Loucy (cell line): ENCODE measurements around the gene REEP6.

Source experiments
- H2AFZ ChIP-seq: fragments of 200-600 bp; sonication (generic); 2 replicates; pipeline ENCODE4 v1.6.0; 2016; ENCODE audit warnings: antibody characterized with exemption, mild to moderate bottlenecking, low read length, moderate library complexity
- H3F3A ChIP-seq: fragments of 200-600 bp; 2 replicates; pipeline ENCODE4 v1.6.0; 2016; ENCODE audit warnings: antibody characterized with exemption, low read depth, mild to moderate bottlenecking
- H3K27me3 ChIP-seq: fragments of 200-600 bp; sonication (generic); 2 replicates; pipeline ENCODE4 v1.6.1; 2014; ENCODE audit warnings: low read length, mild to moderate bottlenecking; ENCODE audit not compliant: insufficient read depth, poor library complexity, severe bottlenecking
- H3K36me3 ChIP-seq: fragments of 200-600 bp; sonication (generic); 2 replicates; pipeline ENCODE4 v1.6.1; 2016; ENCODE audit warnings: low read length; ENCODE audit not compliant: insufficient read depth
- H3K4me1 ChIP-seq: fragments of 200-600 bp; sonication (generic); 2 replicates; pipeline ENCODE4 v1.5.1; 2014; ENCODE audit warnings: low read length, mild to moderate bottlenecking; ENCODE audit not compliant: insufficient read depth, poor library complexity, severe bottlenecking
- H3K4me2 ChIP-seq: fragments of 200-600 bp; sonication (generic); 2 replicates; pipeline ENCODE4 v1.6.0; 2014; ENCODE audit warnings: antibody characterized with exemption, low read length, low read depth, mild to moderate bottlenecking; ENCODE audit not compliant: poor library complexity, severe bottlenecking
- H3K4me3 ChIP-seq: fragments of 200-600 bp; sonication (generic); 2 replicates; pipeline ENCODE4 v1.5.1; 2014; ENCODE audit warnings: low read length, mild to moderate bottlenecking, mixed read lengths; ENCODE audit not compliant: poor library complexity, severe bottlenecking
- H3K79me2 ChIP-seq: fragments of 200-600 bp; sonication (generic); 2 replicates; pipeline ENCODE4 v1.6.1; 2014; ENCODE audit warnings: low read length; ENCODE audit not compliant: insufficient read depth
- H3K9ac ChIP-seq: fragments of 200-600 bp; sonication (generic); 2 replicates; pipeline ENCODE4 v1.6.0; 2014; ENCODE audit warnings: mild to moderate bottlenecking, low read depth, low read length, moderate library complexity; ENCODE audit not compliant: poor library complexity, severe bottlenecking
- H3K9me2 ChIP-seq: fragments of 200-600 bp; sonication (generic); replicated peaks from 2 replicates; pipeline ENCODE4 v1.6.1; 2016; ENCODE audit warnings: low read depth, low read length, mixed read lengths
- H3K9me3 ChIP-seq: fragments of 200-600 bp; sonication (generic); 2 replicates; pipeline ENCODE4 v1.6.1; 2014; ENCODE audit warnings: mild to moderate bottlenecking, antibody characterized with exemption, low read length, low read depth; ENCODE audit not compliant: insufficient read depth
- H4K20me1 ChIP-seq: fragments of 200-600 bp; sonication (generic); 2 replicates; pipeline ENCODE4 v1.6.0; 2014; ENCODE audit warnings: antibody characterized with exemption, low read length, mild to moderate bottlenecking; ENCODE audit not compliant: insufficient read depth, poor library complexity, severe bottlenecking
- CTCF ChIP-seq: fragments of 200-600 bp; sonication (generic); conservative IDR thresholded peaks from 2 replicates; pipeline ENCODE4 v1.5.1; 2014; ENCODE audit warnings: mild to moderate bottlenecking, antibody characterized with exemption, low read length
- EZH2phosphoT487 ChIP-seq: fragments of 200-600 bp; IDR thresholded peaks from 2 replicates; pipeline ENCODE4 v1.6.1; 2018; ENCODE audit warnings: antibody characterized with exemption, mild to moderate bottlenecking, moderate library complexity, borderline replicate concordance

Gene REEP6

GRCh38 chr19:1445932-1446712, 44.9 kb upstream of the REEP6 start:
- Histone ChIP-seq H4K20me1 (peaks cover 22% of the 10 kb centered on the region), H3K4me2 (no peak overlapping the region), H3K9me2 (no peaks in the 10 kb centered on the region), H3K4me3 (no peak overlapping the region), H3K9me3 (no peaks in the 10 kb centered on the region), H3K4me1 (peaks cover 12% of the 10 kb centered on the region), H3K79me2 (peaks cover 17% of the 10 kb centered on the region), H3K9ac (no peak overlapping the region), H3K36me3 (peaks cover 16% of the 10 kb centered on the region; the same call in 1 of the 2 replicates), H3K27me3 (no peaks in the 10 kb centered on the region), H2AFZ (no peak overlapping the region), H3F3A (peaks cover 2% of the 10 kb centered on the region; the same call in 1 of the 2 replicates)
- TF ChIP-seq EZH2phosphoT487 (no peak), CTCF (no peak)

DNA sequence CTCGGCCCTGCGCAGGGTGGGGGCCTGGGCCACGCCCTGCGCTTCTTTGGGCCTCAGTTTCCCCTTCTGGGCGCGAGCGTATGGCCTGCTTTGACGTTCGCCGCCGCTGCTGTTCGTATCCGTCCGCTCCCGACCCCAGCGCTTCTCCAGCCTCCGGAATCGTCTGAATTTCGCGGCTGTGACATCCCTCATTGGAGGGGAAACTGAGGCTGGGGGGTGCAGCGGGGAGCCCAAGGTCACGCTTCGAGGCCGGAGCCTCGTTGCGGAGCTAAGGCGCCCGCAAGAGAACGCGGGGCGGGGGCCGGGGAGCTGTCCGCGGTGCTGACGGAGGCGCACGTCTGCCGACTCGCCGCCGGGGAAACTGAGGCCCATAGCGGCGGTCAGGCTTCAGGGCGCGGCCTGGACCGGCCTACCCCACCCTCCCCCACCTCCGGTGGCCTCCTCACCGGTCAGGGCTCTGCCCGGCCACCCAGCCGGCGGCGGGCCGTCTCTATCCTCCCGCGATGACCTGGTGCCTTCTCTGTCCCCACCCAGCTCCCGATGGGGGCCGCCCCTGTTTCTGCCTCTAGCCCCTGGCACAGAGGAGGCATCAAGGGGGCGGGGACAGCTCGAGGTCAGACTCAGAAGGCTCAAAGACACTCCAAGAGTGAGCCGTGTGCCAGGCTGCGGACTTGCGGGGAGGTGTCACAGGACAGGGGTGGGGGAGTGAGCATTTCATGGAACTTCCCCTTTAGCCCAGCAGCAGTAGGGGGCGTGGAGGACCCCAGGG, 44.1 kb upstream of the REEP6 start:
- peaks cover 11% of the 10 kb centered on the region for H3K4me1 ChIP-seq
- H4K20me1 ChIP-seq = peaks cover 14% of the 10 kb centered on the region
- H3K36me3 ChIP-seq = peaks cover 8% of the 10 kb centered on the region; the same call in 1 of the 2 replicates
- H3K4me2 ChIP-seq = no peak overlapping the region
- no peaks in the 10 kb centered on the region for H3K27me3 ChIP-seq
- H3K9me2 ChIP-seq = no peaks in the 10 kb centered on the region
- no peak overlapping the region for H3K9ac ChIP-seq
- TF ChIP-seq CTCF (no peak), EZH2phosphoT487 (no peak)
- H3F3A ChIP-seq = peaks cover 2% of the 10 kb centered on the region; the same call in 1 of the 2 replicates
- no peak overlapping the region for H2AFZ ChIP-seq
- H3K4me3 ChIP-seq = no peak overlapping the region
- no peaks in the 10 kb centered on the region for H3K9me3 ChIP-seq
- H3K79me2 ChIP-seq = peaks cover 9% of the 10 kb centered on the region

DNA sequence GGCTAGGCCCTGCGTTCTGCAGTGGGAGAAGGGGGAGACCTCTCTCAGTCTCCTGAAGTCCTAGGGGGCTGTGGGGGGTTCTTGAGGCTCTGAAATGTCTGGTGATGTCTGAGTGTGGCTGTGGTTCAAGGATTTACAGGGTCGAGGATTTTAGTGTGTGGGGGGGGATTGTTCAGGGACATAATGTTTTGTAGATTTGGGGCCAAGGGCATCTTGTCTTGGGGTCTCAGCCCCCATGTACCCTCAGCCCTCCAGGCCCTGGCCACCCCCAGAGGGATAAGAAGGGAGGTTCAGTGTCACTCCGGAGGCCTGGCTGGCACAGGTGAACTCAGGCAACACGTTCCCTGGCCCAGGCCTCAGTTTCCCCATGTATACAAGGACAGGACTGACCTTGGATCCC, 43.5 kb upstream of the REEP6 start:
- H3F3A ChIP-seq = peaks cover 2% of the 10 kb centered on the region; the same call in 1 of the 2 replicates
- no peaks in the 10 kb centered on the region for H3K27me3 ChIP-seq
- no peaks in the 10 kb centered on the region for H3K9me3 ChIP-seq
- peaks cover 4% of the 10 kb centered on the region; the same call in 1 of the 2 replicates for H3K36me3 ChIP-seq
- no peak overlapping the region for H3K4me3 ChIP-seq
- peaks cover 11% of the 10 kb centered on the region for H3K4me1 ChIP-seq
- no peaks in the 10 kb centered on the region for H3K9me2 ChIP-seq
- no peak overlapping the region for H3K9ac ChIP-seq
- H3K79me2 ChIP-seq = peaks cover 3% of the 10 kb centered on the region; the same call in 1 of the 2 replicates
- H2AFZ ChIP-seq = no peak overlapping the region
- peaks cover 8% of the 10 kb centered on the region for H4K20me1 ChIP-seq
- TF ChIP-seq CTCF (no peak), EZH2phosphoT487 (no peak)
- H3K4me2 ChIP-seq = no peak overlapping the region
